HFF-Myc (cell line): ENCODE measurements around the gene PLOD3.

Source experiments
- DNase-seq: peaks from one replicate; pipeline ENCODE4 v3.0.0-alpha.2; 2011; ENCODE audit warnings: low read depth; ENCODE audit errors: extremely low read depth
- H3K4me3 ChIP-seq: replicated peaks from 2 replicates; pipeline ENCODE4 v1.5.1; 2011; ENCODE audit warnings: low read depth, mild to moderate bottlenecking, control low read depth, low read length
- CTCF ChIP-seq: IDR thresholded peaks from 2 replicates; pipeline ENCODE4 v1.5.1; 2012; ENCODE audit warnings: mild to moderate bottlenecking, low read depth, low read length, control low read depth; ENCODE audit errors: missing control alignments

Gene PLOD3

GRCh38 chr7:101179713-101180112, 37.7 kb downstream of the PLOD3 start:
- no peak for TF ChIP-seq CTCF
- H3K4me3 ChIP-seq: no peak overlapping the region

GRCh38 chr7:101179117-101179516, 38.3 kb downstream of the PLOD3 start:
- no peak for TF ChIP-seq CTCF
- DNase-seq: no peak
- H3K4me3 ChIP-seq: no peak overlapping the region

More at GRCh38 chr7:101179713-101180112, 37.7 kb downstream of the PLOD3 start:
- no peak for DNase-seq

GRCh38 chr7:101177644-101178043, 39.7 kb downstream of the PLOD3 start:
- DNase-seq: no peak
- TF ChIP-seq CTCF: no peak
- no peak overlapping the region for H3K4me3 ChIP-seq

GRCh38 chr7:101175664-101176063, 41.7 kb downstream of the PLOD3 start:
- TF ChIP-seq CTCF: no peak
- no peak overlapping the region for H3K4me3 ChIP-seq
- no peak for DNase-seq

- no peak for TF ChIP-seq CTCF
- H3K4me3 ChIP-seq: no peak overlapping the region
Measured at GRCh38 chr7:101174322-101174854, 43.0 kb downstream of the PLOD3 start.

GRCh38 chr7:101173752-101174244, 43.6 kb downstream of the PLOD3 start:
- peak overlapping the region; percentile 23; the same call in 1 of the 2 replicates for H3K4me3 ChIP-seq
- no peak for TF ChIP-seq CTCF
- peak; percentile 32 for DNase-seq

More at GRCh38 chr7:101174322-101174854, 43.0 kb downstream of the PLOD3 start:
- no peak for DNase-seq
